Thyroid gland (tissue), 4 donors: Measurements from ENCODE around the gene NDC1. TPM values are rescaled to one million over a fixed set of nuclear protein-coding genes. Genes with fewer than 3 reads are reported as not detected.
A peak's percentile ranks its signal among the peaks of the same experiment; 100 is the strongest.

Experiments
- DNase-seq, 2 donors: peaks; one replicate each; pipeline ENCODE4 v3.0.0-alpha.2; 2019
- H3K27ac ChIP-seq, 3 donors: fragments of 200-600 bp; sonication (generic); 1 replicate in 2 of 3; 2 replicates in 1 of 3; pipeline ENCODE4 v1.5.1; 2016 to 2019; ENCODE audit warnings: mild to moderate bottlenecking in 1 of 3, moderate library complexity in 1 of 3
- H3K27me3 ChIP-seq: fragments of 200-600 bp; sonication (generic); one replicate; pipeline ENCODE4 v1.5.1; 2019
- H3K36me3 ChIP-seq, 2 donors: fragments of 200-600 bp; sonication (generic); one replicate each; pipeline ENCODE4 v1.5.1; 2016 to 2019
- H3K4me1 ChIP-seq, 2 donors: fragments of 200-600 bp; sonication (generic); one replicate each; pipeline ENCODE4 v1.5.1; 2017 to 2019
- H3K4me3 ChIP-seq, 3 donors: fragments of 200-600 bp; sonication (generic); replicated peaks in 1 of 3; 1 replicate in 2 of 3; 2 replicates in 1 of 3; pipeline ENCODE4 v1.5.1; 2016; ENCODE audit warnings: mild to moderate bottlenecking in 1 of 3
- H3K9me3 ChIP-seq: fragments of 200-600 bp; sonication (generic); one replicate; pipeline ENCODE4 v1.5.1; 2017
- POLR2A ChIP-seq, 2 donors: fragments of 450-650 bp; IDR thresholded peaks; one replicate each; pipeline ENCODE4 v1.6.1; 2017; ENCODE audit warnings: antibody characterized with exemption in 2 of 2, mild to moderate bottlenecking in 2 of 2, moderate library complexity in 1 of 2
- WGBS, 2 donors: methylation state at CpG; one replicate each; pipeline ENCODE4 v1.1.5; 2017; 5-methylcytosine and 5-hydroxymethylcytosine counted together
- intact Hi-C: fragments of 100-400 bp; cut with DNase I; formaldehyde crosslinking; loops from one replicate; pipeline ENCODE4 v1.15.1; 2023
- small RNA-seq: library from RNA; depleted of rRNA; stranded (forward); fragments of <200 nt; gene quantifications from one replicate; pipeline ENCODE3, GENCODE V24; 2016
- total RNA-seq, 4 donors: library from RNA; depleted of rRNA; stranded (reverse); fragments of >200 nt; gene quantifications; one replicate each; pipeline ENCODE4 v1.2.3, GENCODE V29; 2016
- TF ChIP-seq, protein P1 (sequence below), 6 experiments: fragments of 200-600 bp in 3 of 6; fragments of 450-650 bp in 3 of 6; sonication (generic) in 3 of 6; IDR thresholded peaks; one replicate each; pipeline ENCODE4 v1.5.1; 2016 to 2019; ENCODE audit warnings: antibody characterized with exemption in 6 of 6, mild to moderate bottlenecking in 2 of 6, inconsistent platforms in 1 of 6, moderate library complexity in 1 of 6

The NDC1 gene
- total RNA-seq, 4 donors from 2014 or later = 10.4 to 15.4 (median 11.9) TPM

DNA sequence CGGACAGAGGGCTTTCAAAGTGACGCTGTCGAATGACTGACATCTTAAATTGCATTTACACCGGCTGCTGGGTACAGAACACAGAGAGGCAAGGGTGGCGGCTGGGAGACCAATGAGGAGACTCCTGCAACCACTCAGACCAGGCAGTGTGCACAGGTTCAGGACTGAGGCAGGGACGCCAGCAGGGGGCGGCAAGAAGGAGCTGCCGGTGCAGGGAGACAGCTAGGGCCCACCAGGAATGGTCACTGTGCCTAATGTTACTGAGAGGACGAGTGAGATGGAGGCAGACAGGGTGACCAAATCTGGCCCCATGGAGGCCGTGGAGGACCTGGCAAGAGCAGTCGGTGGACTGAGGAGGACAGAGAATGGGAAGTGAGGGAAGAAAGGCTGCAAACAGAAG lies 122.6 kb downstream of the NDC1 start:
- Histone ChIP-seq H3K9me3 (no peaks in the 10 kb centered on the region), H3K36me3 (no peaks in the 10 kb centered on the region), H3K4me1 (no peaks in the 10 kb centered on the region), H3K4me3 (no peak overlapping the region), H3K27me3 (no peaks in the 10 kb centered on the region), H3K27ac (no peak overlapping the region)
- 48 to 53% methylated on average over 11 of the region's 11 CpGs for WGBS, 2 donors
- DNase-seq = peak in 1 of 2 donors; percentile 20
- TF ChIP-seq POLR2A (IDR thresholded peaks at IDR 0.05) = no peak
- TF ChIP-seq, protein P1, sequence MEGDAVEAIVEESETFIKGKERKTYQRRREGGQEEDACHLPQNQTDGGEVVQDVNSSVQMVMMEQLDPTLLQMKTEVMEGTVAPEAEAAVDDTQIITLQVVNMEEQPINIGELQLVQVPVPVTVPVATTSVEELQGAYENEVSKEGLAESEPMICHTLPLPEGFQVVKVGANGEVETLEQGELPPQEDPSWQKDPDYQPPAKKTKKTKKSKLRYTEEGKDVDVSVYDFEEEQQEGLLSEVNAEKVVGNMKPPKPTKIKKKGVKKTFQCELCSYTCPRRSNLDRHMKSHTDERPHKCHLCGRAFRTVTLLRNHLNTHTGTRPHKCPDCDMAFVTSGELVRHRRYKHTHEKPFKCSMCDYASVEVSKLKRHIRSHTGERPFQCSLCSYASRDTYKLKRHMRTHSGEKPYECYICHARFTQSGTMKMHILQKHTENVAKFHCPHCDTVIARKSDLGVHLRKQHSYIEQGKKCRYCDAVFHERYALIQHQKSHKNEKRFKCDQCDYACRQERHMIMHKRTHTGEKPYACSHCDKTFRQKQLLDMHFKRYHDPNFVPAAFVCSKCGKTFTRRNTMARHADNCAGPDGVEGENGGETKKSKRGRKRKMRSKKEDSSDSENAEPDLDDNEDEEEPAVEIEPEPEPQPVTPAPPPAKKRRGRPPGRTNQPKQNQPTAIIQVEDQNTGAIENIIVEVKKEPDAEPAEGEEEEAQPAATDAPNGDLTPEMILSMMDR (IDR thresholded peaks at IDR 0.05) = peak in 1 of 6 experiments; percentile 17
- intact Hi-C loops = no loop called here

Small RNAs within 50 kb of the gene (small RNA-seq; reads per million reads assigned to genes)
- gene AL049745.1 (not detected), gene RF00418 (not detected)

Other genes with a start within 250 kb of the NDC1 start
- under 1 TPM in 1 of 4 donors, not detected in 3; 0.29 TPM for gene GLIS1, start 99.1 kb downstream of the NDC1 start, total RNA-seq
- 10 to 100 TPM; 41.5 to 66.6 (median 61.5) TPM for gene YIPF1, start 51.5 kb upstream of the NDC1 start, total RNA-seq
- 100 to 1,000 TPM; 219 to 492 (median 343) TPM for gene DIO1, start 55.9 kb upstream of the NDC1 start, total RNA-seq
- gene IFT25, start 107.4 kb upstream of the NDC1 start, total RNA-seq = 100 to 1,000 TPM in 1 of 4 donors, 10 to 100 TPM in 3; 42.4 to 116 (median 77.7) TPM
- gene LRRC42, start 108.1 kb upstream of the NDC1 start, total RNA-seq = 10 to 100 TPM; 28.7 to 39.4 (median 33.7) TPM
- gene LDLRAD1, start 179.9 kb upstream of the NDC1 start, total RNA-seq = not detected
- gene TMEM59, start 214.9 kb upstream of the NDC1 start, total RNA-seq = 100 to 1,000 TPM; 337 to 492 (median 444) TPM
- 1 to 10 TPM; 4.3 to 5.8 (median 4.4) TPM for gene TCEANC2, start 215.3 kb upstream of the NDC1 start, total RNA-seq